ENCODE data around the gene SH3PXD2A. TPM values are rescaled to one million over a fixed set of nuclear protein-coding genes. Genes with fewer than 3 reads are reported as not detected.
"Not testable (repeated sequence)": the region's sequence is repeated elsewhere in the genome, so short reads cannot be mapped to it uniquely, and the experiment has no call there.

SH3PXD2A gene
- total RNA-seq, 1 donor from 2014 or later: 5.7 TPM

- no peak for DNase-seq (ENCODE audit: low read depth, low spot score)
Measured at GRCh38 chr10:103749779-103750178, 105.6 kb downstream of the SH3PXD2A start.

- DNase-seq (ENCODE audit: low read depth, low spot score): no peak
Measured at GRCh38 chr10:103748020-103748419, 107.4 kb downstream of the SH3PXD2A start.

DNA sequence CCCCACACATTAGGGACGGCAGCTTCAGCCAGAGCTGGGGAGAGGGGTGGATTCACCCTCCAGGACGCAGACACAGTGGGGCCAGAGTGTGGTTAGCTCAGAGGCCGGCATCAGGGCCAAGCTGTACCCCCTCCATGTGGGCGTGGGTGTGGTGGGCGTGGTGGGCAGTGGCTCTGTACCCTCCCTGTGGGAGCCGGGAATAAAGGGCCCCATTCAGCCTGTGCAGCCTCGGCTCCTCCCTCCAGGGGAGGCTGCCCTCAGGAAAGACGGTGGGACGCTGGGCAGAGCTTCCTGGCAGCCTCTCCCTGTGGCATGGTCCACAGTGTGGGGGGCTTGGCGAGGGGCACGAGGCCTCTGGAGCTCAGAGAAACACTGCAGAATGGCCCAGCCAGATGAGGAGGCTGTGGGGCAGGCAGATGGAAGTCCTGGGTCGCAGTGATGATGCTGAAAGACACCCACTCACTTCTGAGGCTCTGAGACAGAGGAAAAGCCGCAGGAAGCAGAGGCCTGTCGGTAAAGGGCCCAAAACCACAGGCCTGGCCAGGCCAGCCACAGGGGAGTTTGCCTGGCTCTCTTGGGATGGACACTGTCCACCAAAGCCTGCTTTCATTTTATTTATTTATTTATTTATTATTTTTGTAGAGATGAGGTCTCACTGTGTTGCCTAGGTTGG is 108.0 kb downstream of the SH3PXD2A start:
- DNase-seq (ENCODE audit: low read depth, low spot score): no peak

DNA sequence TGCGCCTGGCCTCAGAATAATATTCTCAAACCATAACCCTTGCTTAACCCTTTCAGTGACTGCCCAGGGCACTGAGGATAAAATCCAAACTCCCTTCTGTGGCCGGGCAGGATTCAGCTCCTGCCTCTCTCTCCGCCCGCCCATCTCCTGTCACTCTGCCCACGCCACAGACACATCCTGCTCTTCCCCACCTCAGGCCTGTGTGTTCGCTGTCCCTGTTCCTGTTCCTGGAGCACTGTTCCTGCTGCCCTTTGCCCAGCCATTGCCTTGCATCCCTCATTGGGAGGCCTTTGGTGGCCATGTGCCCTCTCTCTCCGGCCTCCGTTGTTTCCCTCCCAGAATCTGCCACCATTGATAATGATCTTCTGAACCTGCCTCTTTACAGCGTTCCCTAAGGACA is 108.8 kb downstream of the SH3PXD2A start:
- DNase-seq (ENCODE audit: low read depth, low spot score): no peak

- no peak for DNase-seq (ENCODE audit: low read depth, low spot score)
Measured at GRCh38 chr10:103745341-103746247, 109.8 kb downstream of the SH3PXD2A start.

DNA sequence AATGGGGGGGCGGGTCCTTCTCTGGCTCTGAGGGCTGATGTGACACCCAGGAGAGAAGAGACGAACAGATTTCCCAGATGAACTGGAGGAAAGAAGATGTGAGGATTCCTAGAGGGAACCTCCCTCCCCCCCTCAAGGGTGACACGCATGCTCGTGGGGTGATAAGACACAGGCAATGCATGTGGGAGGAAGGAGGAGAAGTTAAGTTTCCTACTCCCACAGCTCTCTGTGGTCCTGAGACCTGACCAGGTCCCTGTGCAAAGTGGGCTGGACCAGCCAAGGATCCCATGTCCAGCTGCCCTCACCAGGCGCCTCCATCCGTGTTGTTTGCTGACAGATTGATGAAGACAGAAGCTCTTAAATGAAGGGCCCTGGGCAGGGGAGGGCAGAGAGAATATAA is 112.6 kb downstream of the SH3PXD2A start:
- DNase-seq (ENCODE audit: low read depth, low spot score): no peak

DNA sequence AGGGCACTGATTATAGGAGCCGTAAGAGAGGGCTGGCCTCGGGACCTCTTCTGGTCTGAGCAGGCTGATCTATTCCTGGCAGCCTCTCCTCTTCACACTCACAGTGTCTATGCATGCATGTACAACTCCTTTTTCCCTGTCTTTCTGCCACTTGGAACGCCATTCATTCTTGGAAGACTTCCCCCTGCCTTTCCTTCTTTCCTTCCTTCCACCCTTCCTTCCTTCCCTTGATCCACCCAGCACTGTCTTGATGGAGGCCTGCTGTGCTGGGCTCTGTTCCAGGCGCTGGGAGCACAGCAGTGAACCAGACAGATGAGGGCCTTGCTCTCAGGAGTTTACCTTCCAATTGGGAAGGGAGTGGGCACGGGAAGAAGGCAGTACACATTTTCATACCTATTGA is 114.8 kb downstream of the SH3PXD2A start:
- no peak for DNase-seq (ENCODE audit: low read depth, low spot score)

DNA sequence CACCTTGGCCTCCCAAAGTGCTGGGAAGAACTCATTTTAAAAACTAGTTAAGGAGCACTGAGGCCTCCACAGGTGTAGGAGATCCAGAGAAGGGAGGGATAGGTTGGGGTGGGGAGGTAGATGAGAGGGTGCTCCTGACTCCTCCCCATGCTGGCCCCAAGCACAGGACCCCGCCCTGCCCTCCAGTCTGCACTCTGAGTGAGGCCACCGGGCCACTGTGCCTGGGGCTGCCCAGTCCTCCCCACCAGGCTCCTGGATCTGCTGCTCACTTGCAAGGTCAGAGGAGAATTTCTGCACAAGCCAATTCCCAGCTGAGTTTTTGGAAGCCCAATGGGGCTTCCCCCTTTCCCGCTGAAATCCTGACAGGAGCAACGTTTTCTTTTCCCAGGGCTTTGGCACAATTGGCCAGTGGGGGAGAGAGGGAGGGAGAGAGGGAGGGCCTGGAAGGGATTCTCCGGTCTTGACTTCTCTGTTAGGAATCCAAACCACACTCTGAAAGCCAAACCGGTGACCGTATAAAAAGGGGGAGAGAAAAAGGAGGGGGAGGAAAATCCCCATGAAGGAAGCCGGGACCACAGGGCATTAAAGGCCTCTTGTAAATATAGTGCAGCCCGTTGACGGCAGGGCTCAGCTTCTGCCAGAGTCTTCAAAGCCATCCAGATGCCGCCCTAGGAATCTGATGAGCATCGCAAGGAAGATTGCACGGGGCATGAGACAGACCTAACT is 116.2 kb downstream of the SH3PXD2A start:
- DNase-seq (ENCODE audit: low read depth, low spot score): no peak

GRCh38 chr10:103737735-103738367 is 117.5 kb downstream of the SH3PXD2A start:
- DNase-seq (ENCODE audit: low read depth, low spot score): no peak

- DNase-seq (ENCODE audit: low read depth, low spot score): no peak
Measured at GRCh38 chr10:103736763-103737162, 118.6 kb downstream of the SH3PXD2A start.

- no peak for DNase-seq (ENCODE audit: low read depth, low spot score)
Measured at GRCh38 chr10:103736044-103736443, 119.3 kb downstream of the SH3PXD2A start.

DNA sequence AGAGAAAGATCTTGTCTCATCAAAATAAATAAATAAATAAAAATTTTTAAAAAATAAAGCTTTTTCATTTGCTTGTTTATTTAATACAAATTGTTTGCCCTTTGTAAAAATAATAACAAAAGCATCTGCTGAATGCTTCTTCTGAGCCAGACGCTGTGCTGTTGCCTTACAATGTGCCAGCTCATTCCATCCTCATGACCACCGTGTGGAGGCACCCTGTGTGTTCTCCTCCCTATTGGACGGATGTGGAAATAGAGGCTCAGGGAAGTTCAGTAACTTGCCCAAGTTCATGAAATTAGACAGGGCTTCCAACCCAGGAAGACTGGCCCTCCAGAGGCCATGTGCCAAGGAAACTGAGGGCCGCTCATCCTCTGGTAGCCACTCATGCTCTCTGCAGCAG is 120.6 kb downstream of the SH3PXD2A start:
- DNase-seq (ENCODE audit: low read depth, low spot score): no peak

- no peak for DNase-seq (ENCODE audit: low read depth, low spot score)
Measured at GRCh38 chr10:103733045-103733419, 122.3 kb downstream of the SH3PXD2A start.

DNA sequence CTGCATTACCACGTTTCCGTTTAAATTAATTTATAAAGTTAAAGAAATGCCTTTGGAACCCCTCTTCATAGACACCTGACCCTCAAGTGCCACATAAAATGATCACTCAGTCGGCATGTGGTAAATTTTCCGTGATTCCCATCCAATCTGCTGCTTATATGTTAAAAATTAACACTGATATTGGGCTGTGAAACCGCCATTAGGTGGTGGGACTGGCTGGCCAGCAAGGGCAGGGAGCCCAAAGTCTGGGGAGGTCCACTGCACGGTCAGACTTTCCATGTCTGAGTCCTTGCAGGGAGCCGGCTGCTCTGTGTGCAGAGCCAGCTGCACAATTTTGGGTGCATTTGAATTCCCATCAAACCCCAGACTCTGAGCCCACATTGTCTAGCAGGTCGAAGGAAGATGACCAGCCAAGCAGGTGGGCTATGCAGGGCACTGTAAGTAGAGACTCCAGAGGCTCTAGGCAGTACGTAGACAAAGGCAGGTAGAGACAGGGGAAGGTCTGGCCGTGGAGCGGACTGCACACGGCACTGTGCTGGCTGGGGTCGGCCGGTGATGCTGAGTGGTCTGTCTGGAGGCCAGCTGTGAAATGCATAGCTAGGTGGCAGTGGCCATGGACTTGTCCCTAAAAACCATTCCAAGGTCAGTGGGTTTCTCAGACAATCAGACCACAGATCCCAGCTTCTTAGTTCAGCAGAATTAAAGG is 122.9 kb downstream of the SH3PXD2A start:
- no peak for DNase-seq (ENCODE audit: low read depth, low spot score)

DNA sequence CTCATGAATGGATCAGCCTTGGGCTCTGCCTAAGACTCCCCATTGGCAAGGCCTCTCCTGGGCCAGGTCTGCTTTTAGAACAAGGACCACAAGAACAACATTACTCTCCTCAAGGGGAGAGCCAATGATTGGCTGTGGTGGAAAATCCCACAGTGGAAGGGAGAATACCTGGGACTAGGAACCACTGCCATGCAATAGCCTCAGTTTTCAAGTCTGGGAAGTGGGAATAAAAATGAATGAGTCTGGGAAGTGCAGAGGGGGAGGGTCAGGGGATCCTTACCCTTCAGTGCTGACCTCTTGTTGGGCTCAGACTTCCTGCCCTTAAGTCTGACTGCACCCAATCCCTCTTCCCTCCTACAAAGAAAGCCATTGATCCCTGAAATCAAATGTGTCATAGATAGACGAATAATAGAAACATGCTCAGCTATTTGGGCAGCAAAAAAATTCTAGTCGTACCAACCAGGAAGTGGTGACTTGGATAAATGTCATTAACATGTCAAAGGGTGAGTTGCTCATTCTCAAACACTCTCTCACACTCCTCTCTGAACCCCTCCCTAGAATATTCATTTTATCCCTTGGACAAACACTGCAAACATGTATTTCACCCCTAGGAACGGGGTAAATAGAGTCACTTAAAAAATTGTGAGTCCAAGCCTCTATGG is 123.6 kb downstream of the SH3PXD2A start:
- no peak for DNase-seq (ENCODE audit: low read depth, low spot score)

GRCh38 chr10:103731026-103731425 is 124.3 kb downstream of the SH3PXD2A start:
- DNase-seq (ENCODE audit: low read depth, low spot score): not testable (repeated sequence)

GRCh38 chr10:103729851-103730250 is 125.5 kb downstream of the SH3PXD2A start:
- DNase-seq (ENCODE audit: low read depth, low spot score): no peak

- no peak for DNase-seq (ENCODE audit: low read depth, low spot score)
Measured at GRCh38 chr10:103727991-103728689, 127.2 kb downstream of the SH3PXD2A start.

DNA sequence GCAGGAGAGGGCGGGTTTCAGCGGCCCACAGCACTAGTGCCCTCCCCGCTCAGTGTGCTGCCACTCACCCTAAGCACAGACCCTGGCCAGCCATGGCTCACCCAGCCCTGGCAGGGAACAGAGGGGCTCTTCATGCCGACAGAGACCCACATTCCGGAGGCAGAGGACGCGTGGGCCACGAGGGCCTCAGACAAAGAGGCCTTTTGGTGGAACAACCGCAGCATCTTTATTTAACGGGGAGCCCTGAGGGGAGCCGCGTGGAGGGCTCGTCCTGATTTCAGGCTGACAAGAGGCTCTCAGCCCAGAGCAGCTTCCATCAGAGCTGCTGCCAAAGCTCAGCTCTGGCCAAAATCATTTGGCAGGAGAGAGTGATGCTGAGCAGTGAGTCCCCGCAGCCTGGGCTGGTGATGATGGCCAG is 127.8 kb downstream of the SH3PXD2A start:
- no peak for DNase-seq (ENCODE audit: low read depth, low spot score)

DNA sequence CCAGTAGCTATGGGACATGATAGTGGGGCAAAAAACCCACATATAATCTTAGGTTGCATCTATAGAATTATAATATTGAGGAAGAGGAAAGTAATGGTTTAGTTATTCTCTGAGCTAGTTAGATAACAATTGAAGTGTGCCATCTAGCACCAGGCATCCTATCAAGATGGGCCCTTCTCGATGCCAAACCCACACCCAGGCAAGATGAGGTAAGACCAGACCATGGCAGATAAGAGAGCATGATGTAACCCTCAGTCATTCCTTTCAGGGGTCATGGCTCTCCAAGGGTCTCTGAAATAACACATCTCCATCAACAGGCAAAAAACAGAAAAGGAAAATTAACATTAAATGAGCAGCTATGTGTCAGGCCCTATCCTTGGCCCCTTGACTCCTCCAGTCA is 128.7 kb downstream of the SH3PXD2A start:
- no peak for DNase-seq (ENCODE audit: low read depth, low spot score)

All from pulmonary artery endothelial cell (primary cell).